Measurements from ENCODE around the gene RIPPLY3.

DNA sequence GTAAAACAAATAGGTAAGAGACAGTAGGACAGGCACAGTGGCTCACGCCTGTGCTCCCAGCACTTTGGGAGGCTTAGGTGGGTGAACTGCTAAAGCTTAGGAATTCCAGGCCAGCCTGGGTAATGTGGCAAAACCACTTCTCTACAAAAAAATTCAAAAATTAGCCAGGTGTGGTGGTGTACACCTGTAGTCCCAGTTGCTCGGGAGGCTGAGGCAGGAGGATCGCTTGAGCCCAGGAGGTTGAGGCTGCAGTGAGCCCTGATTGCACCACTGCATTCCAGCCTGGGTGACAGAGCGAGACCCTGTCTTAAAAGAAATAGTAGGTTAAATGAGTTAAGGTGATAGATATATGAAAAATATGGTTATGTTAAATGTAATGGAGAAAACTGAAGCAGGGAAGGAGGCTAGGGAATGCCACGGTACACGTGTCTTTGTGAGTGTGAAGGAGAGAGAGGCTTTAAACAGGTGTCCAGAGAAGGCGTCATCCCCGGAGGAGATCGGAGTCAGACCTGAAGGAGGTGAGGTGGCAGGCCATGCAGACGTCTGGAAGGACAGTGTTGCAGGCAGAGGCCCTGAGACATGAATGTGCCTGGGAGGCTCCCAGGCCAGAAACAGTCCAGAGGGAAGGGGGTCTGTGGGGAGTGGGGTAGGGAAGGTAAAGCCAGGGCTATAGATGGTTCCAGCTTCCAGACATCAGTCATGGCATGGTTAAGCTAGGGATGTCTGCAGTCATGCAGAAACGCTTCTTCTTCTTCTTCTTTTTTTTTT is 7.2 kb upstream of the RIPPLY3 start:
- TF ChIP-seq, protein P1, sequence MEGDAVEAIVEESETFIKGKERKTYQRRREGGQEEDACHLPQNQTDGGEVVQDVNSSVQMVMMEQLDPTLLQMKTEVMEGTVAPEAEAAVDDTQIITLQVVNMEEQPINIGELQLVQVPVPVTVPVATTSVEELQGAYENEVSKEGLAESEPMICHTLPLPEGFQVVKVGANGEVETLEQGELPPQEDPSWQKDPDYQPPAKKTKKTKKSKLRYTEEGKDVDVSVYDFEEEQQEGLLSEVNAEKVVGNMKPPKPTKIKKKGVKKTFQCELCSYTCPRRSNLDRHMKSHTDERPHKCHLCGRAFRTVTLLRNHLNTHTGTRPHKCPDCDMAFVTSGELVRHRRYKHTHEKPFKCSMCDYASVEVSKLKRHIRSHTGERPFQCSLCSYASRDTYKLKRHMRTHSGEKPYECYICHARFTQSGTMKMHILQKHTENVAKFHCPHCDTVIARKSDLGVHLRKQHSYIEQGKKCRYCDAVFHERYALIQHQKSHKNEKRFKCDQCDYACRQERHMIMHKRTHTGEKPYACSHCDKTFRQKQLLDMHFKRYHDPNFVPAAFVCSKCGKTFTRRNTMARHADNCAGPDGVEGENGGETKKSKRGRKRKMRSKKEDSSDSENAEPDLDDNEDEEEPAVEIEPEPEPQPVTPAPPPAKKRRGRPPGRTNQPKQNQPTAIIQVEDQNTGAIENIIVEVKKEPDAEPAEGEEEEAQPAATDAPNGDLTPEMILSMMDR (IDR thresholded peaks at IDR 0.05 in 4 of 5, conservative IDR thresholded peaks at IDR 0.05 in 1 of 5): no peak
- TF ChIP-seq POLR2A (IDR thresholded peaks at IDR 0.05): no peak
